CD4-positive, CD25-positive, alpha-beta regulatory T cell (primary cell): ENCODE data around the gene MRTFB. TPM values are rescaled to one million over a fixed set of nuclear protein-coding genes. Genes with fewer than 3 reads are reported as not detected.
A peak's percentile ranks its signal among the peaks of the same experiment; 100 is the strongest.

ENCODE experiments used
- ATAC-seq, 2 donors: fragments of 150-1000 bp; cut with Tn5 transposase; one replicate each; pipeline ENCODE4 v1.10.0; 2021; ENCODE audit warnings: low read depth in 2 of 2, moderate number of reproducible peaks in 2 of 2, moderate library complexity in 1 of 2
- DNase-seq, 3 donors: peaks; one replicate each; pipeline versions ENCODE4 v3.0.0 to v3.0.0-alpha.2; 2012 to 2022; ENCODE audit warnings: mixed read lengths in 1 of 3
- H3K27ac ChIP-seq: one replicate; pipeline ENCODE4 v1.7.0; 2013; ENCODE audit warnings: mild to moderate bottlenecking, low read length; ENCODE audit not compliant: insufficient read depth, poor library complexity, severe bottlenecking
- H3K27me3 ChIP-seq: one replicate; pipeline ENCODE4 v1.7.0; 2013; ENCODE audit warnings: low read length; ENCODE audit not compliant: control insufficient read depth, insufficient read depth
- H3K36me3 ChIP-seq: one replicate; pipeline ENCODE4 v1.7.0; 2013; ENCODE audit warnings: mild to moderate bottlenecking, low read length, moderate library complexity; ENCODE audit not compliant: control insufficient read depth, insufficient read depth
- H3K4me1 ChIP-seq: 2 replicates; pipeline ENCODE4 v1.7.0; 2013; ENCODE audit warnings: mild to moderate bottlenecking, low read length; ENCODE audit not compliant: insufficient read depth, control insufficient read depth, poor library complexity, severe bottlenecking
- H3K4me3 ChIP-seq: one replicate; pipeline ENCODE4 v1.7.0; 2013; ENCODE audit warnings: low read depth, mild to moderate bottlenecking, low read length, moderate library complexity
- H3K9me3 ChIP-seq, 2 experiments: 1 replicate in 1 of 2; 2 replicates in 1 of 2; pipeline ENCODE4 v1.7.0; 2013; ENCODE audit warnings: low read length in 2 of 2, mild to moderate bottlenecking in 1 of 2, moderate library complexity in 1 of 2; ENCODE audit not compliant: control insufficient read depth in 2 of 2
- H3K27ac Mint-ChIP-seq, 3 donors: one replicate each; pipeline ENCODE4 v1.8.0; 2020 to 2022; ENCODE audit warnings: mild to moderate bottlenecking in 3 of 3, mixed read lengths in 3 of 3, moderate library complexity in 2 of 3
- H3K27me3 Mint-ChIP-seq: one replicate; pipeline ENCODE4 v1.8.0; 2022; ENCODE audit warnings: mild to moderate bottlenecking, mixed read lengths
- H3K36me3 Mint-ChIP-seq: one replicate; pipeline ENCODE4 v1.8.0; 2020; ENCODE audit warnings: mixed read lengths
- H3K4me1 Mint-ChIP-seq, 4 donors: one replicate each; pipeline ENCODE4 v1.8.0; 2020 to 2022; ENCODE audit warnings: mixed read lengths in 4 of 4, mild to moderate bottlenecking in 1 of 4
- H3K4me3 Mint-ChIP-seq, 4 donors: one replicate each; pipeline ENCODE4 v1.8.0; 2020 to 2022; ENCODE audit warnings: mild to moderate bottlenecking in 4 of 4, mixed read lengths in 4 of 4, moderate library complexity in 3 of 4
- H3K9me3 Mint-ChIP-seq, 7 donors: one replicate each; pipeline ENCODE4 v1.8.0; 2020 to 2022; ENCODE audit warnings: mixed read lengths in 7 of 7, mild to moderate bottlenecking in 3 of 7, moderate library complexity in 2 of 7
- polyA plus RNA-seq, 4 donors: library from polyadenylated mRNA; unstranded; fragments of 300-500 nt; fragmentation: Illumina TruSeq; gene quantifications; one replicate each; pipeline ENCODE4 v1.2.3, GENCODE V29; 2021
- total RNA-seq: library from RNA; stranded (reverse); gene quantifications from one replicate; pipeline ENCODE4 v1.2.3, GENCODE V29; 2022

Gene MRTFB
- total and polyA plus RNA-seq, 5 donors from 2014 or later: 3.2 to 21.9 (median 4.4) TPM

GRCh38 chr16:14284930-14285512 lies 213.9 kb downstream of the MRTFB start:
- DNase-seq (peak in 1 of 3 donors; percentile 78), ATAC-seq (peak; percentile 31 to 51)
- Mint-ChIP-seq H3K27ac (peak overlapping the region; percentile 89 to 97 (median 92)), H3K36me3 (no peaks in the 10 kb centered on the region), H3K4me1 (peaks cover 7 to 27% (median 15%) of the 10 kb centered on the region in 4 donors), H3K4me3 (peak overlapping the region; percentile 93 to 95 (median 94)), H3K9me3 (peaks cover 0 to 14% (median 7%) of the 10 kb centered on the region in 7 donors), H3K27me3 (peaks cover 21% of the 10 kb centered on the region)
- Histone ChIP-seq H3K4me3 (peak overlapping the region; percentile 77), H3K27me3 (no peaks in the 10 kb centered on the region), H3K36me3 (no peaks in the 10 kb centered on the region), H3K9me3 (peaks cover 13 to 15% of the 10 kb centered on the region in 2 experiments), H3K4me1 (peaks cover 16% of the 10 kb centered on the region), H3K27ac (peak overlapping the region; percentile 76)

DNA sequence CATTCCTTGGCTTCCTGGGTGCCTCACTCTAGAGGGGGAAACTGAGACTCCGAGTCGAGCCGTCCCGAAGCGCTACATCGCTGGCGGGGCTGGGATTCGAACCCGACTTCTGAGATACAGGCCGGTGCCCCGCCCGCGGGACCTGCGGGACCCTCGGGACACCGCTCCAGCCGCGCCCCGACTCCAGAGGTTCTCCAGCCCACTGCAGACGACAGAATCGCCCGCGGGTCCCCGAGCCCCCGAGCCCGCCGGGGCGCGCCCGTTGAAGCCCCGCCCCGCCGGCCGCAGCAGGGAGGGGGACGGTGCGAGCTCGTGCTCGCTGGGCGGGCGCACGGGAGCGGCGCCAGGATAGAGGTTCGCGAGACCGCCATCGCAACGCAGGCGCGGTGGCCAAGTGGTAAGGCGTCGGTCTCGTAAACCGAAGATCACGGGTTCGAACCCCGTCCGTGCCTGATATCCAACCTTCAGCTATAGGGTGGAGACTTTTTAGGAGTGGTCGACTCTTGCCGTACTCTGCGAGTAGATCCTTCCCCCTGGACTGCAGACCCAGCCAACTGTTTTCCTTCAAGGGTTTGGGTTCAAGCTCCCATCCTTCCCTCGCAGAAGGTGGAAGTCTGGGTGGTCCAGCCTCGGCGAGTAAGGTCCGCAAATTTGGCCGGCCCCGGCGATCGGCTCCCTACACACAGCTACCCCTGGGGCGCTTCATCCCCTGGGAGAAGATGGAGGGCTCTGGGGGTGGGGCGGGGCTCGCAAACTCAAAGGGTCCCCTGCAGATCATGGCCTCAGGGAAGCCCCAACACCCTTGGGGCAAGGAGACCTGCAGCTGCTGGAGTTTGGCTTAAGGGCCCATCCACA lies 214.6 kb downstream of the MRTFB start:
- H3K27me3 ChIP-seq: no peaks in the 10 kb centered on the region
- H3K27ac ChIP-seq: peak overlapping the region; percentile 76
- Mint-ChIP-seq H3K4me3 (peak overlapping the region; percentile 93 to 95 (median 94)), H3K27me3 (peaks cover 16% of the 10 kb centered on the region), H3K9me3 (peaks cover 0 to 16% (median 9%) of the 10 kb centered on the region in 7 donors), H3K4me1 (peaks cover 7 to 27% (median 15%) of the 10 kb centered on the region in 4 donors), H3K27ac (peak overlapping the region; percentile 89 to 97 (median 92)), H3K36me3 (no peaks in the 10 kb centered on the region)
- peaks cover 16% of the 10 kb centered on the region for H3K4me1 ChIP-seq
- H3K36me3 ChIP-seq: no peaks in the 10 kb centered on the region
- H3K4me3 ChIP-seq: peak overlapping the region; percentile 77
- DNase-seq (peak; percentile 87 to 94 (median 91)), ATAC-seq (peak; percentile 76 to 78)
- peaks cover 13 to 17% of the 10 kb centered on the region in 2 experiments for H3K9me3 ChIP-seq

DNA sequence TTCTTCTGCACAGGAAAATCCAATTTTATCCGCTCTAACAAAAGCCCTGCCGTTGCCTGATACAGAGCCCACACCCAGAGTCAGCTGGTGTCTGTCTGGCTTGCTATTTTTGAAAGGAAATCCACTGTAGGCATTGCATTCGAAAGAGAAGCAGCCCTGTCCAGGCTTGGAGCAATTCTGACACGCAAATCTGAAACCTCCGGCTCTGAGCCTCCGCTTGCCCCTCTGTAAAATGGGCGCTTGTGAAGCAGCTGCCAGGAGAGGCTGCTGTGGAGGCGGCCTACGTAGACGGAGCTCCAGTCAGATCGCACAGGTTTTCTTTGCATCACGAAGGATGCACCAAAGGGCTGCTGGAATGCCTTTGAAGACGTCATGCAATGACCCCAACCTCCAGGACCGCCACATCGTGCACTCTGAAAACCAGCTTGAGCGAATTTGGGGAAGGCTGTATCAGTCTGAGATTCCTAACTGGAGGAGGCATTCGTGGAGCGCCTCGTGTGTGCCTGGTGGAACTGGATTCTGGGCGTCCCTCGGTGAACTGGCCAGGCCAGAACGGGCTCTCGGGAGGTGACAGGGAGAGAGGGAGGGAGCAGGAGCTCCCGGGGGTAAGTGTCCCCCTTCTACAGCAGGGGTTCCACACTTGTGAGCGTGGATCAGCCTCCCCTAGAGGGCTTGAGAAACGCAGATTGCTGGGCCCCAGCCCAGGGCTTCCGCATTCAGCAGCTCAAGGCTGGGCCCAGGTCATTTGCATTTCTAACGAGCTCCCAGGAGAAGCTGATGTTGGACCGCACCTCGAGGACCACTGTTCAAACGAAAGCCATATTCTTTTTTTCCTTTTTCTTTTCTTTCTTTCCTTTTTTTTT lies 215.5 kb downstream of the MRTFB start:
- peak overlapping the region; percentile 89 to 97 (median 92) for H3K27ac Mint-ChIP-seq
- Histone ChIP-seq H3K36me3 (no peaks in the 10 kb centered on the region), H3K27me3 (no peaks in the 10 kb centered on the region), H3K4me3 (peak overlapping the region; percentile 76), H3K27ac (peak overlapping the region; percentile 76), H3K4me1 (peaks cover 16% of the 10 kb centered on the region), H3K9me3 (peaks cover 13 to 17% of the 10 kb centered on the region in 2 experiments)
- H3K4me1 Mint-ChIP-seq: peaks cover 7 to 27% (median 15%) of the 10 kb centered on the region in 4 donors
- H3K36me3 Mint-ChIP-seq: no peaks in the 10 kb centered on the region
- peak in 2 of 3 donors; percentile 44 to 57 for DNase-seq
- peaks cover 0 to 16% (median 9%) of the 10 kb centered on the region in 7 donors for H3K9me3 Mint-ChIP-seq
- H3K4me3 Mint-ChIP-seq: peak overlapping the region; percentile 85 to 95 (median 94)
- peak; percentile 15 to 26 for ATAC-seq
- peaks cover 16% of the 10 kb centered on the region for H3K27me3 Mint-ChIP-seq

- Mint-ChIP-seq H3K4me1 (peaks cover 4 to 20% (median 12%) of the 10 kb centered on the region in 4 donors), H3K9me3 (peaks cover 0 to 16% (median 9%) of the 10 kb centered on the region in 7 donors), H3K27ac (no peak overlapping the region), H3K4me3 (peak overlapping the region in 1 of 4 donors; percentile 70), H3K27me3 (peaks cover 16% of the 10 kb centered on the region), H3K36me3 (no peaks in the 10 kb centered on the region)
- Histone ChIP-seq H3K36me3 (no peaks in the 10 kb centered on the region), H3K4me3 (no peak overlapping the region), H3K4me1 (peaks cover 14% of the 10 kb centered on the region), H3K27ac (no peak overlapping the region), H3K27me3 (no peaks in the 10 kb centered on the region), H3K9me3 (peaks cover 13 to 17% of the 10 kb centered on the region in 2 experiments)
- ATAC-seq (no peak), DNase-seq (peak in 1 of 3 donors; percentile 40)
Observed at GRCh38 chr16:14289692-14290340, 218.7 kb downstream of the MRTFB start.

DNA sequence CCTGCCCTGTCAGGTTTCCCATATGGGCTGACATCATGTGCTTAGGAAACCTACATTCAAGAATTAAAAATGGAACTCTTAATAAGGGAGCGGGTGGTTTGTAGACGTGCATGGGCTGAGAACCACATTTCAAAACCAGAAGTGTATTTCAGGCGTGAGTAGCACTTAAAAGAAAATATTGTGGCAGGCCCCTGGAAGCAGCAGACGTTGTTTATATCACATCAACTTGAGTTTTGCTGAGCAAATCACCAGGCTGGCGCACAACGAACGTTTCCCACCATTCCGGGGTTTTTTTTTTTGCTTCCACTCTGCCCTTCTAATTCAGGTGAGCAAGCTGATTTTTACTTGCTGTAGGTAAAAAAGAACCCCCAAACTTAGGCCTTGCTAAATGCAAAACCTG lies 220.2 kb downstream of the MRTFB start:
- H3K27me3 ChIP-seq: no peaks in the 10 kb centered on the region
- Mint-ChIP-seq H3K36me3 (no peaks in the 10 kb centered on the region), H3K27ac (no peak overlapping the region), H3K4me3 (no peak overlapping the region), H3K27me3 (peaks cover 12% of the 10 kb centered on the region), H3K9me3 (peaks cover 0 to 15% (median 9%) of the 10 kb centered on the region in 7 donors), H3K4me1 (peaks cover 0 to 12% (median 6%) of the 10 kb centered on the region in 4 donors)
- no peak overlapping the region for H3K27ac ChIP-seq
- H3K4me3 ChIP-seq: no peak overlapping the region
- H3K4me1 ChIP-seq: peaks cover 6% of the 10 kb centered on the region
- no peak for DNase-seq
- no peaks in the 10 kb centered on the region for H3K36me3 ChIP-seq
- peaks cover 13 to 17% of the 10 kb centered on the region in 2 experiments for H3K9me3 ChIP-seq
- no peak for ATAC-seq

GRCh38 chr16:14292051-14292825 lies 221.1 kb downstream of the MRTFB start:
- Mint-ChIP-seq H3K36me3 (no peaks in the 10 kb centered on the region), H3K27me3 (peaks cover 9% of the 10 kb centered on the region), H3K4me1 (peaks cover 0 to 7% (median 3%) of the 10 kb centered on the region in 4 donors), H3K27ac (no peak overlapping the region), H3K4me3 (no peak overlapping the region), H3K9me3 (peaks cover 0 to 15% (median 6%) of the 10 kb centered on the region in 7 donors)
- ATAC-seq: no peak
- Histone ChIP-seq H3K27ac (no peak overlapping the region), H3K27me3 (no peaks in the 10 kb centered on the region), H3K9me3 (peaks cover 13 to 17% of the 10 kb centered on the region in 2 experiments), H3K36me3 (no peaks in the 10 kb centered on the region), H3K4me1 (no peaks in the 10 kb centered on the region), H3K4me3 (no peak overlapping the region)
- no peak for DNase-seq
